ENCODE measurements around the gene FGF2. TPM values are rescaled to one million over a fixed set of nuclear protein-coding genes. Genes with fewer than 3 reads are reported as not detected.

The FGF2 gene
- polyA plus RNA-seq, 1 of the 3 experiments (the other 2 are of a cell fraction) = 11.1 TPM

- POLR2A ChIA-PET = no interaction called here
- H3K36me3 ChIP-seq (replicated peaks in 1 of 2; ENCODE audit: control insufficient read depth in 1 of 2, insufficient read depth in 2 of 2, low read length in 1 of 2) = peaks cover 20 to 22% of the 10 kb centered on the region in 2 experiments
- no peak overlapping the region for H2AFZ ChIP-seq (ENCODE audit: low read depth)
- WGBS (ENCODE audit: low lambda C conversion rate) = 98% methylated on average over 7 of the region's 7 CpGs
- no peak overlapping the region for H3K4me3 ChIP-seq (ENCODE audit: low read depth in 2 of 2, low read length in 1 of 2)
- H3K9ac ChIP-seq = no peak overlapping the region
- TF ChIP-seq JUND (IDR thresholded peaks at IDR 0.05) (no peak), SIN3A (IDR thresholded peaks at IDR 0.05; ENCODE audit: borderline replicate concordance, low read depth, low read length) (no peak), FOXM1 (IDR thresholded peaks at IDR 0.05; ENCODE audit: low read depth) (no peak), CTCF (IDR thresholded peaks at IDR 0.05) (no peak), TCF12 (IDR thresholded peaks at IDR 0.05) (no peak)
- no peak overlapping the region for H3K27ac ChIP-seq (ENCODE audit: low read depth in 2 of 2, low read length in 1 of 2)
- peaks cover 14% of the 10 kb centered on the region for H3F3A ChIP-seq (replicated peaks; ENCODE audit: insufficient read depth)
- no peaks in the 10 kb centered on the region for H4K20me1 ChIP-seq (ENCODE audit: insufficient read depth)
- no peaks in the 10 kb centered on the region for H3K27me3 ChIP-seq (ENCODE audit: insufficient read depth)
- H3K4me1 ChIP-seq (ENCODE audit: control insufficient read depth in 1 of 2, insufficient read depth in 2 of 2, low read depth in 1 of 2, low read length in 1 of 2) = peaks cover 0 to 8% of the 10 kb centered on the region in 2 experiments; a peak in 1 of 4 replicates
- no peak overlapping the region for H3K4me2 ChIP-seq
- no peak for DNase-seq
- H3K9me2 ChIP-seq = no peaks in the 10 kb centered on the region
- CTCF ChIA-PET = no interaction called here
- no peaks in the 10 kb centered on the region for H3K79me2 ChIP-seq (ENCODE audit: insufficient read depth)
- no peaks in the 10 kb centered on the region for H3K9me3 ChIP-seq
Measured at GRCh38 chr4:122906859-122907305, 80.3 kb downstream of the FGF2 start.

- Histone ChIP-seq H3K9ac (no peak overlapping the region), H3K4me1 (ENCODE audit: control insufficient read depth in 1 of 2, insufficient read depth in 2 of 2, low read depth in 1 of 2, low read length in 1 of 2) (peaks cover 0 to 16% of the 10 kb centered on the region in 2 experiments; a peak in 2 of 4 replicates), H3K9me3 (no peaks in the 10 kb centered on the region), H4K20me1 (ENCODE audit: insufficient read depth) (no peaks in the 10 kb centered on the region), H3K9me2 (no peaks in the 10 kb centered on the region), H3K4me3 (ENCODE audit: low read depth in 2 of 2, low read length in 1 of 2) (no peak overlapping the region), H3K27me3 (ENCODE audit: insufficient read depth) (no peaks in the 10 kb centered on the region), H2AFZ (ENCODE audit: low read depth) (no peak overlapping the region), H3F3A (replicated peaks; ENCODE audit: insufficient read depth) (peaks cover 11% of the 10 kb centered on the region), H3K4me2 (no peak overlapping the region), H3K36me3 (replicated peaks in 1 of 2; ENCODE audit: control insufficient read depth in 1 of 2, insufficient read depth in 2 of 2, low read length in 1 of 2) (peaks cover 24 to 25% of the 10 kb centered on the region in 2 experiments), H3K27ac (ENCODE audit: low read depth in 2 of 2, low read length in 1 of 2) (no peak overlapping the region), H3K79me2 (ENCODE audit: insufficient read depth) (no peaks in the 10 kb centered on the region)
- POLR2A ChIA-PET = no interaction called here
- TF ChIP-seq MXI1 (IDR thresholded peaks at IDR 0.05; ENCODE audit: low read depth, low read length) (no peak), MEF2A (IDR thresholded peaks at IDR 0.05; ENCODE audit: borderline replicate concordance, low read depth) (no peak)
- CTCF ChIA-PET = no interaction called here
- 77% methylated on average over 1 of the region's 1 CpG for WGBS (ENCODE audit: low lambda C conversion rate)
- no peak for DNase-seq
Measured at GRCh38 chr4:122908223-122908622, 81.6 kb downstream of the FGF2 start.

GRCh38 chr4:122909683-122910082 is 83.1 kb downstream of the FGF2 start:
- CTCF ChIA-PET = interaction anchor here (1.0 to 6.5 kb wide), 2 partner anchors 151 to 193 kb away, joined by 3 to 126 read pairs; no protein-coding TSS in a partner anchor
- TF ChIP-seq PBX3 (IDR thresholded peaks at IDR 0.05) (no peak), RCOR1 (IDR thresholded peaks at IDR 0.05; ENCODE audit: low read length) (no peak), REST (IDR thresholded peaks at IDR 0.05; ENCODE audit: low read depth, low read length) (no peak), USF1 (IDR thresholded peaks at IDR 0.05; ENCODE audit: borderline replicate concordance, low read depth) (no peak), MAX (IDR thresholded peaks at IDR 0.05; ENCODE audit: low read depth) (no peak), USF2 (IDR thresholded peaks at IDR 0.05; ENCODE audit: borderline replicate concordance, low read depth, low read length) (no peak), FOSL2 (IDR thresholded peaks at IDR 0.05; ENCODE audit: borderline replicate concordance, low read depth) (no peak)

More at GRCh38 chr4:122909683-122910082, 83.1 kb downstream of the FGF2 start:
- no peak overlapping the region for H2AFZ ChIP-seq (ENCODE audit: low read depth)
- H3K36me3 ChIP-seq (replicated peaks in 1 of 2; ENCODE audit: control insufficient read depth in 1 of 2, insufficient read depth in 2 of 2, low read length in 1 of 2) = peaks cover 30 to 32% of the 10 kb centered on the region in 2 experiments
- WGBS (ENCODE audit: low lambda C conversion rate) = 67% methylated on average over 2 of the region's 2 CpGs
- no peak overlapping the region for H3K9ac ChIP-seq
- no peaks in the 10 kb centered on the region for H3K9me2 ChIP-seq
- no peak overlapping the region for H3K4me3 ChIP-seq (ENCODE audit: low read depth in 2 of 2, low read length in 1 of 2)
- H3K4me1 ChIP-seq (ENCODE audit: control insufficient read depth in 1 of 2, insufficient read depth in 2 of 2, low read depth in 1 of 2, low read length in 1 of 2) = peaks cover 0 to 20% of the 10 kb centered on the region in 2 experiments; a peak in 2 of 4 replicates
- no peak for DNase-seq
- no peaks in the 10 kb centered on the region for H4K20me1 ChIP-seq (ENCODE audit: insufficient read depth)
- peaks cover 15% of the 10 kb centered on the region for H3F3A ChIP-seq (replicated peaks; ENCODE audit: insufficient read depth)
- H3K9me3 ChIP-seq = no peaks in the 10 kb centered on the region
- POLR2A ChIA-PET = no interaction called here
- no peaks in the 10 kb centered on the region for H3K79me2 ChIP-seq (ENCODE audit: insufficient read depth)
- H3K4me2 ChIP-seq = no peak overlapping the region
- H3K27ac ChIP-seq (ENCODE audit: low read depth in 2 of 2, low read length in 1 of 2) = no peak overlapping the region
- no peaks in the 10 kb centered on the region for H3K27me3 ChIP-seq (ENCODE audit: insufficient read depth)

Data from SK-N-SH (cell line).